Stimulated activated CD4-positive, alpha-beta T cell treated with anti-CD3 and anti-CD28 coated beads, Interleukin-15, amount 100 ng/mL, for 24 hours (primary cell): ENCODE data around the gene CREB1.
A peak's percentile ranks its signal among the peaks of the same experiment; 100 is the strongest.

Experiments
- DNase-seq: peaks from one replicate; pipeline ENCODE4 v3.0.0-alpha.2; 2020

Gene CREB1

DNA sequence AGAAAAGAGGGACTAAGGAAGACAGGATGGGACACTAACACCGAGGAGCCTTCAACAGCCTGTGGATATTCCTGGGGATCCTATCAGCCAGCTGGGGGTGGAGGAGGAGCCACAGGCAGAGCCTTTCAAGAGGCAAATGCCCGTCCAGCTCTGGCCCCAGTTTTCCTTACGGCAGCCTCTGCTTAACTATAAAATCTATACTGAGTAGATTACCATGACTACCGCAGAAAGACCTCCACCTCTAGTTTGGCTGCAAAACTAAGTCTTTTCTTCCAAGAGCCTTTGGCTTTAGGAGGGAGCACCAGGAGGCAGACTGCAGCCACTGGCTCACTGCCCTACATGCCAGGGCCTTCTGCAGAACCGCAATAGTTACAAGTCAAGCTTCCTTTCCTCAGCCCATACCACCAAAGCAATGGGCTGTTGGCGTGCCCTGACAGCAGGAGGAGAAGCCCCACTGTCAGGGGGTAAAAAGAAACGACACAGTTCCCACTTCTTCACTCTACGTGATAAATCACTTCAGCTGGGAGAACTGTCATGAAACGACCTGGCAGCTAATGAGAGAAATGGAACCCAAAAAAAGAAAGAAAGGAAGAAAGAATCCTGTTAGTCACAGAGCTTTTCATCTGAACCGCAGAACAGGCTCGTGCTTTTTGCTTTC, 25.1 kb upstream of the CREB1 start:
- no peak for DNase-seq

GRCh38 chr2:207505171-207505570, 24.6 kb upstream of the CREB1 start:
- DNase-seq = no peak

DNA sequence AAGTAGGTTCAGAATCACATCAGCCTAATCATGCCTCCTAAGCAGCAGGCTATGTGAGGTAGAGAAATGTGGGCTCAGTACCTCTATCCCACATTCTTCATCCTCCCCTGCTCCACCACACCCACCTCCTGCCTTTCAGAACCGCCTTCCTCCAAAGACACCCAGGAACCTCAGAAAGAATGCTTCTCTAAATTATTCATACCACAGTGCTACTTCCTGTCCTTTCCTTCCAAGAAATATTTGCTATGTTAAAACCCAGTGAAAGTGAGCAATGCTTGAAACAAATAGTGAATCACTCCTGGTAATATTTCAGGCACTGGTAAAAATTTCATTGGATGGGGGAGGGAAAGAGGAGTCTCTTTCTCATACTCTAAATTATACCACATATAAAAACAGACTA, 24.0 kb upstream of the CREB1 start:
- DNase-seq = peak; percentile 56

DNA sequence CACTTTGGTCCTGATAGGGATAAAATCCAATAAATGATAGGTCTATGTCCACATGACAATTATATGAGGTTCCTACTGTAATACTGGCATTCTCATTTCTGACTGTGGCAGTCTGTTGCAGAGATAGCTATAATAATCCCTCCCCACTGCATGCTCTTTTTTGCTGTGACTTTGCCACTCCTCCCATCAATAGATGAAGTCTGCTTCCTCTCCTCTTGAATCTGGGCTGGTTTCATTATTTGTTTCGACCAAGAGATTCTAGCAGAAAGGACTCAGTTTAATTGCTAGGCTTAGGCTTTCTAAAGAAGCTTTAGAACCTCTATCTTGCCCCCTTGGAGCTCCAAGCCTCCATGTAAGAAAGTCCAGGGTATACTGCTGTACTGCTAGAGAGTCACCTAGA, 23.3 kb upstream of the CREB1 start:
- DNase-seq = no peak

DNA sequence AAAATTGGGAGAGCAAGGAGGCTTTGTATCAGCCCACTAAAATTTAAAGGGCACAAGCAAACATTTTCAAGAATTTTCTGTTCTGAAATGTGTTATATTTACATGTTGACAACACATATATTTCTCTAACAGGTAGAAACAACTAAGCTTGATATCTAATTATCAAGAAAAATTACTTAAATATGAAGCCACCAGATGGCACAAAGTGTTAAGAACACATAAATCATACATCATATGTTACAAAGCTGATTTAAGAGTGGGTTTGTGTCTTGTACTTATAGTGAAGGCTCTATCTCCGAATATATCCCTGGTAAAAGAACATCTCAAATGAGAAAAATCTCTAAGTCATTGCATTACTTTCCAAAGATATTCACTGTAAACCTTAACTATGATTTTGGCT, 19.6 kb upstream of the CREB1 start:
- DNase-seq = no peak

DNA sequence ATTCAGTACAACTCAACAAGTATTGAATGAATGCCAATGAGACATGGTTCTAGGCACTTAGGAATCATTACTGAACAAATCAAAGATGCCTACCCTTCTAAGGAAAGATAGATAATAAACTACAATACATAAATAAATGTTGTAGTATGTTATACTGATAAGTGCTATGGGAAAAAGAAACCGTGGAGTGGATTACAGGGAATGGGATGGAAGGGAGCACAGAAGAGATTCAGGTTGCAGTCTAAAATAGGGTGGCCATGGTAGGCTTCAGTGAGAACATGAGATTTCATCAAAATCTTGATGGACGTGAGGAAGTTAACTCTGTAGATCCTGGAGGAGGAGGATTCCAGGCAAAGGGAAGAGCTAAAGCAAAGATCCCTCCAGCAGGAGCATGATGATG, 17.9 kb upstream of the CREB1 start:
- DNase-seq = no peak

DNA sequence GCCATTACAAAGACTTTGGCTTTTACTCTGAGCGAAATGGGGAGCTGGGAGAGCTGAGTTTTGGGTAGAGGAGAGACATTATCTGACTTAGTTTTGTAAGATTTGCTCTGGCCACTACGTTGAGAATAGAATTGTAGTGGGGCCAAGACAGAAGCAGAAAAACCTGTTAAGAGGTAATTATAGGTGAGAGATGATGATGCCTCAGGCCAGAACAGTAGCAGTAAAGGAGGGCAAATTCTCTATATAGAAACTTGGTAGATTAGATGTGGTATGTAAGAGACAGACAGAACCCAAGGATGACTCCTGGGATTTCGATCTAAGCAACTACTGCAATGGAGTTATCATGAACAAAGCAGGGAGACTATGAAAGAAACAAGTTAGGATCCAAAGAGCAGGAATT, 17.4 kb upstream of the CREB1 start:
- no peak for DNase-seq

- DNase-seq = no peak
Observed at GRCh38 chr2:207513551-207514257, 16.1 kb upstream of the CREB1 start.

DNA sequence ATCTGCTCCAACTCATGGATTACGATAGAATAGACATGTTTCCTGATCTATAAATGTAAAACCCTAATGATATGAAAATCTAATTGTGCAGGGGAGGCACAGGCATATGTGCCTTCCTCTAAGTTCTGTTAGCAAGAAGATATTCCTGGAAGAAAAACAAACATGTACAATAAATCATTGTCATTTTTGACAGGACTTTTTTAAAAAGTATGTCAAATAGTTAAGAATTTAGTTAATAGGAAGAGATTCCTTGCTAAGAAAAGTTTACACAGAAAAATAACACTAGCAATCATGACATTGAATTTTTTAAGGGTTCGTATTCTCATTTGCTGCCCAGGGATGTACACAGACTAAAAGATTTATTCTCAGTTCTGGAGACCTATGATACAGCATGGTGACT, 15.3 kb upstream of the CREB1 start:
- DNase-seq = no peak

- DNase-seq = no peak
Observed at GRCh38 chr2:207515671-207516070, 14.1 kb upstream of the CREB1 start.

GRCh38 chr2:207516206-207516605, 13.6 kb upstream of the CREB1 start:
- DNase-seq = no peak

DNA sequence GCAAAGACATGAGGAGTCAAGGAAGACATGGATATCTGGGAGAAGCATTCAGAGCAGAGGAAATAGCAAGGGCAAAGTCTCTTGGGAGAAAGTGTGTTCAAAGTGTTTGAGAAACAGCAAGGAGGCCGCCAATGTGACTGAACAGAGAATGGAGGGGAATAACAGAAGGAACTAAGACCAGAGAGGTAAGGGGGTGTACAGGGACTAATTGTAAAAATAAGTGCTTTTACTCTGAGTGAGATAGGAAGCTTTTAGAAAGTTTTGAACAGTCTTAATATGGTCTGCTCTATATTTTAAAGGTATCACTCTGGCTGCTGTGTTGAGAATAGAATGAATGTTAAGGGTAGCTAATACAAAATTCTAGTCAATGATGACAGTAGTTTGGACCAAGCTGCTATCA, 6.8 kb upstream of the CREB1 start:
- no peak for DNase-seq

- no peak for DNase-seq
Observed at GRCh38 chr2:207525296-207525695, 4.5 kb upstream of the CREB1 start.

GRCh38 chr2:207528980-207529329, 807 bp upstream of the CREB1 start:
- DNase-seq = peak; percentile 70

GRCh38 chr2:207530160-207531031, 634 bp downstream of the CREB1 start:
- peak; percentile 51 for DNase-seq

GRCh38 chr2:207531032-207531952, 1.5 kb downstream of the CREB1 start:
- DNase-seq = peak; percentile 61

- DNase-seq = no peak
Observed at GRCh38 chr2:207532676-207533075, 2.9 kb downstream of the CREB1 start.

- no peak for DNase-seq
Observed at GRCh38 chr2:207533461-207534008, 3.8 kb downstream of the CREB1 start.

DNA sequence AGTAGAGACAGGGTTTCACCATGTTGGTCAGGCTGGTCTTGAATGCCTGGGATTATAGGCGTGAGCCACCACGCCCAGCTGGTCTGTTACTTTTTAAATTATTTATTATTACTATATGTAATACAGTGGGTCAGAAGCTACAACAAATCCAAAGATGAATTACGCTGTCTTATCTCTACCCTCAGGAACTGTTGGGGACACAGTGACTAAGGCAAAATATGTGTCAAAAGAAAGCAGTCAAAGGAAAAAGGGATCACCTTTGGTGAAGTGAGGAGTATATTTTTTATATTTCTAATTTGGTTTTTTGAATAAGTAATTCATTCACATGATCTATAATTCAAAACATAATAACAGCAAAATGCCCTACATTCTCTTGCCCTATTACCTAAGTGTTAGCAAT, 4.7 kb downstream of the CREB1 start:
- no peak for DNase-seq

- no peak for DNase-seq
Observed at GRCh38 chr2:207539470-207539869, 9.7 kb downstream of the CREB1 start.

DNA sequence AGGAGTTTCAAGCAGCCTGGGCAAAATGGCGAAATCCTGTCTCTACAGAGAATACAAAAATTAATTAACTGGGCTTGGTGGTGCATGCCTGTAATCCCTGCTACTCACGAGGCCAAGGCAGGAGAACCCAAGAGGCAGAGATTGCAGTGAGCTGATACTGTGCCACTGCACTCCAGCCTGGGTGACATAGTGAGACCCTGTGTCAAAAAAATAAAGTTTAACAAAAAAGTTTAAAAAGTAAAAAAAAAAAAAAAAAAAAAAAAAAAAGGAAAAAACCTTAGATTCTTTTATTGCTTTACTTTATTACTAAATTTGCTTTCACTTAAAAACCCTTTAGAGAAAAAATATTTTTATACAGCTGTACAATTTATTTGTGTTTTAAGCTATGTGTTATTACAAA, 10.7 kb downstream of the CREB1 start:
- DNase-seq = no peak

- DNase-seq = no peak
Observed at GRCh38 chr2:207541933-207542332, 12.2 kb downstream of the CREB1 start.

- no peak for DNase-seq
Observed at GRCh38 chr2:207543272-207543671, 13.5 kb downstream of the CREB1 start.
